Suppressor macrophage treated with lipopolysaccharide for 1 hour (primary cell): ENCODE results near the gene CSGALNACT2.

Experiments used
- DNase-seq, 3 donors: peaks; one replicate each; pipeline ENCODE4 v3.0.0-alpha.2; 2020 to 2022

Gene CSGALNACT2

DNA sequence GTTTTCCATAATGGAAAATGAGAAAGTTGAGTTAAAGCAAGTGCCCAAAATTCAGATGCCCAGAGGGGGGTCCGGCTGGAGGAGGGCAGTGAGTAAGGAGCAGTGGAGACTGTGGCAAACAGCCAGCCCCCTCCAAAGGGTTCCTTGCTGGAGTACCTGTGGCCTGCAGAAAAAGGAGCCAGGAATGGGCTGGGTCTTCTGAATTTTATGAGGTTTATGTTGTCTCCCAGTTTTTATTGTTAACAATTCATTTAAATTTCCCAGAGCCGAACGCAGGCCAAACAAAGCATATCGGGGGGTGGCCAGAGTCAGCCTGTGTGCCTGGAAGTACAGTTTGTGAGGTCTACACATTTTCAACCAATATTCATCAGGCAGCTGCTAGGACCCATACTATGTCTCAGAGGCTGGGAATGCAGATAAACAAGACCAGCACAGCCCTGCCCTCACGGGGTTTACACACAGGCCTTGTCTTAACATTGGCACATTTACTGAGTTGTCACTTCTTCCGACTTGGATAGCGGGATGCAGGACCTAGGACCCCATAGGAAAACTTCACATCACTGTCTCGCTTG, 12.9 kb upstream of the CSGALNACT2 start:
- no peak for DNase-seq

DNA sequence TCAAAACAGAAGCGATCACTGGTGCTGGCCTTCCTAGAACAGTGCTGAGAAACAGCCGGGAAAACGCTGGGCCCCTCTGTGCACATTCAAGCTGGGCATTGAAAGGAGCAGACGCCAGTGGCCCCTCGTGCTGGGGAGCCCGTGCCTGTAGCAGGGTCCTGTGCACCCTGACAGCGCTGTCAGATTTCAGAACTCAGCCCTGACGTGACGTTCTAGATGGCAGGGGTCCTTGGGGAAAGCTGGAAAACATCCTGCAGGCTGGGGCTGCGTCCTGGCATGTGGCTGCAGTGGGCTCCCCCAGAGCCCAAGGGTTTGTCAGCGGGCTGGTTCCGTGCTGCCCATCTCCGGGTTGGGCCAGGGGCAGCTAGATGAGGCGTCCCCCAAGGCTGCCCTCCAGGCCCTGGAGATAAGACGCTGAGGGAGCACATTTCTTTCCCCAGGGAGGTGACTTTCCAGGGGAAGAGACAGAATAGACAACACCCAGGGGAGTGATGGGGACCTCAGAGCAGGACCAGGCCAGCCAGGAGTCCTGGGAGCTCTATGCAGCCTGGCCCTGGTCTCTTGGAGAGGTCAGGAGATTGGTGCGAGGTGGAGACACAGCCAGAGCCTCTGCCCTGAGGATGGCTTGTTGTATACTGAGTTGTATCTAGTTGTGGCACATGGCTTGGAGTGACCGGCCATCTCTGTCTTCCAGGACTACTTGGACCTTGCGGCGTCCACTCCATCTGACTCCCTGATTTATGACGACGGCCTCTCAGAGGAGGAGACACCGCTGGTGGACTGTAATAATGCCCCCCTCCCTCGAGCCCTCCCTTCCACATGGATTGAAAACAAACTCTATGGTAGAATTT, 12.1 kb upstream of the CSGALNACT2 start:
- no peak for DNase-seq

DNA sequence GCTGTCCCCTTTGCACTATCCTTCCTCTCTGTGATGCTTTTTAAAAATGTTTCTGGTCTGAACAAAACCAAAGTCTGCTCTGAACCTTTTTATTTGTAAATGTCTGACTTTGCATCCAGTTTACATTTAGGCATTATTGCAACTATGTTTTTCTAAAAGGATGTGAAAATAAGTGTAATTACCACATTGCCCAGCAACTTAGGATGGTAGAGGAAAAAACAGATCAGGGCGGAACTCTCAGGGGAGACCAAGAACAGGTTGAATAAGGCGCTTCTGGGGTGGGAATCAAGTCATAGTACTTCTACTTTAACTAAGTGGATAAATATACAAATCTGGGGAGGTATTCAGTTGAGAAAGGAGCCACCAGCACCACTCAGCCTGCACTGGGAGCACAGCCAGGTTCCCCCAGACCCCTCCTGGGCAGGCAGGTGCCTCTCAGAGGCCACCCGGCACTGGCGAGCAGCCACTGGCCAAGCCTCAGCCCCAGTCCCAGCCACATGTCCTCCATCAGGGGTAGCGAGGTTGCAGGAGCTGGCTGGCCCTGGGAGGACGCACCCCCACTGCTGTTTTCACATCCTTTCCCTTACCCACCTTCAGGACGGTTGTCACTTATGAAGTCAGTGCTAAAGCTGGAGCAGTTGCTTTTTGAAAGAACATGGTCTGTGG, 11.4 kb upstream of the CSGALNACT2 start:
- DNase-seq, result peak; percentile 52 to 72 (median 57)

DNA sequence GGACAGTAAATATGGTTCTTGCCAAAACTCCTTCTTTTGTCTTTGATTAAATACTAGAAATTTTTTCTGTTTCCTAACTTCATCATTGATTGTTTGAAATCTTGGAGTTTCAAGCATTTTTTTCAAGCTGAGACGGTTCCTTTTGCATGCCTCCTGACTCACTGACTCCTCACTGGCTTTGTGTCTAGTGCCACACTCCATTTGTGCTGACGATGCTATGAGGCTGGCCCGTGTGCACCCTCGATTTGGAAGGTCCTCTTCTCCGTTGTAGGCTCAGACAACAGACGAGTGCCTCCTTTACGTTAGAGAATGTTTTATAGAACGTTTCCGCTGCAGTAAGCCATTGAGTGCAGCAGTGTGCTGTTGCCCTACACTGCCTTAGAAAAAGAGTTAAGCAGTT, 10.8 kb upstream of the CSGALNACT2 start:
- DNase-seq, result peak; percentile 84 to 94 (median 93)

DNA sequence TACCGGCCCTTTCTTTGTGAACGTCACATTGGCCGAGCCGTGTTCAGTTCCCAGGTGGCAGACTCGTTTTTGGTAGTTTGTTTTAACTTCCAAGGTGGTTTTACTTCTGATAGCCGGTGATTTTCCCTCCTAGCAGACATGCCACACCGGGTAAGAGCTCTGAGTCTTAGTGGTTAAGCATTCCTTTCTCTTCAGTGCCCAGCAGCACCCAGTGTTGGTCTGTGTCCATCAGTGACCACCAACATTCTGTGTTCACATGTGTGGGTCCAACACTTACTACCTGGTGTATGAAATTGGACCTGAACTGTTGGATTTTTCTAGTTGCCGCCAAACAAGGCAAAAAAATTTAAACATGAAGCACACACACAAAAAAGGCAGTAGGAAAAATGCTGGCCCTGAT, 9.9 kb upstream of the CSGALNACT2 start:
- no peak for DNase-seq

DNA sequence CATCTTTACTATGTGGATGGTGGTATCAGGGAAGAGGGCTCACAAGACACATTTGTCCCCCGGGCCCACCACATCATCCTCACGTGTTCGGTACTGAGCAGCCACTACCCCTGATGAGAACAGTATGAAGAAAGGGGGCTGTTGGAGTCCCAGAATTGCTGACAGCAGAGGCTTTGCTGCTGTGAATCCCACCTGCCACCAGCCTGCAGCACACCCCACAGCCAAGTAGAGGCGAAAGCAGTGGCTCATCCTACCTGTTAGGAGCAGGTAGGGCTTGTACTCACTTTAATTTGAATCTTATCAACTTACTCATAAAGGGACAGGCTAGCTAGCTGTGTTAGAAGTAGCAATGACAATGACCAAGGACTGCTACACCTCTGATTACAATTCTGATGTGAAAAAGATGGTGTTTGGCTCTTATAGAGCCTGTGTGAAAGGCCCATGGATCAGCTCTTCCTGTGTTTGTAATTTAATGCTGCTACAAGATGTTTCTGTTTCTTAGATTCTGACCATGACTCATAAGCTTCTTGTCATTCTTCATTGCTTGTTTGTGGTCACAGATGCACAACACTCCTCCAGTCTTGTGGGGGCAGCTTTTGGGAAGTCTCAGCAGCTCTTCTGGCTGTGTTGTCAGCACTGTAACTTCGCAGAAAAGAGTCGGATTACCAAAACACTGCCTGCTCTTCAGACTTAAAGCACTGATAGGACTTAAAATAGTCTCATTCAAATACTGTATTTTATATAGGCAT, 9.1 kb upstream of the CSGALNACT2 start:
- peak; percentile 87 to 97 (median 95) for DNase-seq

DNA sequence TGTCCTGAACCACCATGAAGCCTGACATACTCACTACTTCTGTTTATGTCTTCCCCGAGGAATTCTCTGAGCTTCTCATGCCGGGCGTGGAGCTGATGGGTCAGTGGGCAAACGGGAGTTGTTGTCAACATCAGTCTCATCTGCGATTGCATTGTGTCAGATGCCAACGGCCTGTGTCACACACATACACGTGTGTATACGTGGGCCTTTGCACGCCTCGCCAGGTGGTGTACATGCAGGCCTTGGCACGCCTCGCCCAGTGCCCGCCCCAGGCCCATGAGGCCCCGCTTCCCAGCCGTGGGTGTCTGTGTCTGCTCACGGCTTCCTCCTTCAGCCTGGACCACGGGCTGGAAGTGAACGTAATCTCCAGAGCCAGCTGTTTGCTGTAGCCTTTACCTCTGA, 7.5 kb upstream of the CSGALNACT2 start:
- peak; percentile 46 to 60 (median 47) for DNase-seq

DNA sequence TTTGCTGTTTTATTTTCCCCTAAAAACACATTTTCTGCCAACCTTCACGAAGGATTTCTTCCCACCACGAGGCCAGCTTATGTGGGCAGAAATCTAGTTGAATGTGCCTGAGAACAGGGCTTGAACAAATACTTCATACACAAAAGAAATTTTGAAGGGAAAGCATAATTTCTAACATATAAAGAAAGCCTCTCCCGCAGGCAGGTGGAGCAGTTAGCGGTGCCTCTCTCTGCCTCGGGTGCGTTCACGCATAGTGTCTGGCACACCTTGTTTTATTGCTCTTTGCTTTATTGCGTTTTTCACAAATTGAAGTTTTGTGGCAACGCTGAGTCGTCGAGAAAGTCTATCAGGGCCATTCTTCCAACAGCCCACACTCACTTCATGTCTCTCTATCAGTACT, 7.0 kb upstream of the CSGALNACT2 start:
- no peak for DNase-seq

DNA sequence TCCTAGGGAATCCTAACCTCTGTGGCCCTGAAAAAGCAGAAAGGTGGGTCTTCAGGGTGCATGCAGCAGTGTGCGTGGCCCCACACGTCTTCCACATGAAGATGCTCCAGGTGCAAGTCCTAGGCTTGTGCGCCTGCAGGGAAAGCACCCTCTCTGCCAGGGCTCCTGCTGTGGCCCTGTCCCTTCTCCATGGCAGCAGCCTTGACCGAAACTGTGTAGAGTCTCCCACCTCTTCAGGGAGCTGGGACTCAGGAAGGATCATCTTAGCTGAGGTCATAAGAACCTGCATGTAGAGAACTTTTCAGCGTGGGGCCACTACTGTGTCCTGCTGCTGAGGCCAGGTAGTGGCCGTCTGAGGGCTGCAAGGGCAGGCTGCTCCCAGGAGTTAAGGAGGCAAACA, 6.3 kb upstream of the CSGALNACT2 start:
- DNase-seq, result no peak

DNA sequence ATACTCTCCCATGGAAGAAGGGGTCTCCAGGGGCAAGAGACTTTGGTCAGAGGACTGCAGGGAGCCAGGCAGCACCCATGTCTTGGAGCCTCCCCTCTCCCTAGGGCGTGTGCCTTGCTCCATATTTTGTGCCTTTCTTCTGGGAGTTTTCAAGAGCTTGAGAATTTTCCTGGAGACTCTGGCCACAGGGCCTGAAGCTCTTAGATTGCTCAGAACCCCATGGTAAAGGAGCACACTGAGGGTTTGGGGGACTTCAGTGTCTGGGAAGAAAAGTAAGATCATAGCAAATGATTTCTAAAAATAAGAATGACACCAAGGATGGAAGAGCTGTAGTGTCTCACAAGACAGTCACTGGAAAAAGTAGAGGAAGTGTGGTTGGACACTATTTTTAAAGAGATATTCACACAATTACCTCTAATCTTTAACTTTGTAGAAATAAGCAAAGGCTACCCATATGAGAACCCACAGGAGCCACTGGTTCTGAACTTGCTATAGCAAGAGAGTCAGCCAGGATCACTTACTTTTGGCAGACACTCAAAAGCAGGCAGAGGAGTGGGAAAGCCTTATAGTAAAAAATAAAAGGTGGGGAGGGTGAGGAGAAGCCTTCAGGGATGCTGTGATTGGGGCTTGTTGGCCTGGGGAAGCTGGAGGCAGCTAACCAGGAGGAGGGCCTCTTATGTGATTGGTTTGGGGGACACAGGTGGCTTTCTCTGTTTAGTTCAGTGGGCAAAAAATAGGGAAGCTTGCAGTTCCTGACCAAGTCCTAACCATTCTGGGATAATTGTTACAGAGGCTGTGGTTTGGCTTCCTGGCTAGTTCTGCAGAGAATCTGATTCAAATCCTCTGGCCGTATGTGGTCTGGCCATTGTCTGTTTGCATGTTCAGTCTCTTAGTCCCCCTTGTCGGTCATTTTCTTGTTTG, 5.1 kb upstream of the CSGALNACT2 start:
- peak; percentile 83 to 92 (median 87) for DNase-seq

DNA sequence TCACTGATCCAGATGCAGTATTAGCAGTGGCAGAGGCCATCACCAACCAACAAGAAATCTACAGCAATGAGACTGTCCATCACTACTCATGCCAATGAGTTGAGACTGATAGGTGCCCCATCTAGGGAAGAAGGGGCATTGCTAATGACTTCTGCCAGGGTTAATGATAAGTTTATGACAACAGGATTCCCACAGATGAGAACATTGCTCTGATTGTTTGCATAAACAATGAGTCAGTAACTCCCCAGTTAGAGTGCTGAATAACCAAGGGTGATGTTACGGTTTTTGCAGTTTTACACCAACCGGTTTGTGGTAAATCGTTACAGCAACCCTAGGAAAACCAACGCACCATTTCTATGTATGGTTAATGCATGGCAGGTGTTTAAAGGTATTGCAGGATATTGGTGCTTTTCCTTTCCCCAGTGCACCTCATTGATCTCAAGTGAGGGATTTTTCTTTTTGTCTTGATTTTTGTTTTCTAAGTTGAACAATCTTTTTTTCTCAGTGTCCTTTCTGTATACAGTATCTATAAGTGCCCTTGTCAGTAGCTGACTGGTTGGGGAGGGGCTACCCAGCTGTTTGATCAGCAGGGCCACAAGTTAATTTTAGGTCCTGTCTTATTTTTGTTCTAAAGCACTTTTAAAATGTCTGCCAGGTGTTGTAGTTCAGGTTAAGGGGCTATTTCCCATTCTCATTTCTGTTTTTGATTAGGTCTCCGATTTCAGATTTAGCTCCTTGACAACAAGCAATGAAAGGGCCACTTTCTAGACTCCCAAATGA, 3.9 kb upstream of the CSGALNACT2 start:
- DNase-seq, result peak; percentile 48 to 77 (median 66)

DNA sequence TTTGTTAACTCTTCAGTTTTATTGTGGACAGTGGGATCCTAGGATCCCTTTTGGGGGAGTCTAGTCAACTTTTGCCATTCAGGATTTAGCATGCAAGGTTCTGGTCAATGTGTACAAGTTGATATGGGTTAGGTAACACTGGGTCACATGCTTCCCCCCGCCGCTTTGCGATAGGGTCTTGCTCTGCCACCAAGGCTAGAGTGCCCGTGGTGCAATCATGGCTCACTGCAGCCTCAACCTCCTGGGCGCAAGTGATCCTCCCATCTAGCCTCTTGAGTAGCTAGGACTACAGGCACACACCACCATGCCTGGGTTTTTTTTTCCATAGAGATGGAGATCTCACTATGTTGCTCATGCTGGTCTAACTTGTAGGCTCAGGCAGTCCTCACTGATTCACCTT, 3.2 kb upstream of the CSGALNACT2 start:
- DNase-seq, result no peak

DNA sequence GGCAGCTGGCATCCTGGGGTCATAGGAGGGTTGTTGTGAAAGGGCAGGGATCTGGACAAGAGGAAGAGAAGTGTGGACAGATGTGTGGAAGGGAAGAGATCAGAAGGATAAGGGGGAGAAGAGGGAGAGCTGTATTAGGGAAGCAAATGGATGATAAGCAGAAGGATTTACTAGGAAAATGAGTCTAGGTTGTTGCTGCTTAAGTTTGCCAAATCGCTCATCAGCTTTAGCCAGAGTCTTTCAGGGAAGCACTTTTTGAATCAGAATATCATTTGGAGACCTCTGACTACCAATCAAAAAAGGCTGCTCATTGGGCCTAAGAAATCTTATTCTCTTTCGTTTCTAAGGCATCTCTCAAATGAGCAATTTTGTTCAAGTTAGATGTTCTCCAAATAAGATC, 2.6 kb upstream of the CSGALNACT2 start:
- DNase-seq, result no peak

DNA sequence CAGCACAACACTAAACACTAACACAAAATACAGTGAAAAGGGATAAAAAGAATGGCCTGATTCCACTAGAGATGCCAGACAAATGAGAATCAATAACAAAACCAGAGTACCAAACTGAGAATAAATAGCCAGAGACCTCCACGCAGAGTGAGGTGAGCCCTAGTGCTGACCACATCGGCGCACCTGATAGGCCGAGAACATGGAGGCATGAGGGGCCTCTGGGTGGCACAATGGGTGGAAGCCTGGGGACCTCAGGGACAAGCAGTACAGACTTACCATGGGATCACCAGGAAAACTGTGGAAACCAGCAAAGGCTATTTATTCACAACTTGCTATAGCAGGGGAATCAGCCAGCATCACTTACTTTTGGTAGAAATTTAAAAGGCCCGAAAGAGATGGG, 1.8 kb upstream of the CSGALNACT2 start:
- DNase-seq, result no peak

DNA sequence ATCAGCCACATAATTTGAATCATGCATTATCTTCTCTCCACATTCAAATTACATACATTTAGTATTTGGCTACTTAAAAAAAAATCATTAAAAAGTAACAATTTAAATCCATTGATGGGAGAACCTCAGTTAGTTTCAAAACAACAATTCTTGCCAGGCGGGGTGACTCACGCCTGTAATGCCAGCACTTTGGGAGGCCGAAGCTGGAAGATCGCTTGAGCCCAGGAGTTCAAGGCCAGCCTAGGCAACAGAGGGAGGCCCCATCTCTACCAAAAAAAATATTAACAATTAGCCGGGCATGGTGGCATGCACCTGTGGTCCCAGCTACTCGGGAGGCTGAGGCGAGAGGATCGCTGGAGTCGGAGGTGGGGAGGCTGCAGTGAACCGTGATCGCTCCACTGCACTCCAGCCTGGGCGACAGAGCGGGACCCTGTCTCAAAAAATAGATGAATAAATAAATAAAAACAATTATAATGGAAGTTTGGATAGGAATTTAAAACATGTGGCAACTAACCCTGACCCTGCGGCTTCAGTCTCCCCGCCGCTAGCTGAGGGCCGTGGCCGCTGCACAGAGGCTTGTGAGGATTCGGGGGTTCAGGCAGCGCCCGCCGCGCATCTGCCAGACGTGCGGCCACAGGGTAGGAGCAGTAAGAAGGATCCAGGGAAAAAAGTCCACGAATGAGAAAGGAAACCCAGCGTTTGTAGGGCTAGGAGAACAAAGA, 1.1 kb upstream of the CSGALNACT2 start:
- peak; percentile 53 to 57 (median 55) for DNase-seq

DNA sequence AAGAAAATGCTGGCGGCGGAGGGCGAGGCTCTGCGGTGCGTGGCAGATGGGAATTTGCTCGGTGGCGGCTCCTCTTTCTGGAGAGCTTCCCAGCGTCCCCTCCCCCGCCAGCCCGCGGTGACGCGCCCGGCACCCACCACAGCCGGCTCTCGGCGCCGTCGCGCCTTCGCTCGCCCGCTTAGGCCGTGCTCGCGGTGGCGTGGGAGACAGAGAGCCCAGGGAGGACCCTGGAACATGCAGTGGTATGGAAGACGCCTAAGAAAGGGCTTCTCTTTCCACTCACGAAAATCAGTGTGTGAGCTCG, 576 bp upstream of the CSGALNACT2 start:
- peak; percentile 57 to 69 (median 62) for DNase-seq

DNA sequence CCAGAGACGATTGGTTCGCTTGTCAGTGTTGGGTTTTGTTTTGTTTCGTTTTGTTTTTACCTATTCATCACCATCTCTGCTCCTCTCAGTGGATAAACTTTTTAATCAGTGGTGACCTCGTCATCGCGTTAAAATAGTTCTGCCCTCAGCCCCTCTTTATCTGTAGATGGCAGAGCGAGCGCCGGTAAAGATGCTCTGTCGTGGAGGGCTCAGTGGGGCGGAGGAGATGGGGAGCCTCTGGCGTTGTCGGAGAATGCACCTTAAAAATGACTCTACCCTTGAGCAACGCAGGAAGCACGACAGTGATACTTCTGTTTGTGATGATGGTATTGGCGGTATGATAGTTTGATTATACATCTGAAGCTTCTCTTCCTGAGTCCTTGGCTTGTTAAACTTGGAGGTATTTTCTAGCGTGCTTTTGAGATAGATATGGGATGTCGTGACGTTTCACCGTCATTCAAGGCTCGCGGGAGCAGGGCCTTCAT, 554 bp downstream of the CSGALNACT2 start:
- DNase-seq, result peak; percentile 53 to 57 (median 56)

DNA sequence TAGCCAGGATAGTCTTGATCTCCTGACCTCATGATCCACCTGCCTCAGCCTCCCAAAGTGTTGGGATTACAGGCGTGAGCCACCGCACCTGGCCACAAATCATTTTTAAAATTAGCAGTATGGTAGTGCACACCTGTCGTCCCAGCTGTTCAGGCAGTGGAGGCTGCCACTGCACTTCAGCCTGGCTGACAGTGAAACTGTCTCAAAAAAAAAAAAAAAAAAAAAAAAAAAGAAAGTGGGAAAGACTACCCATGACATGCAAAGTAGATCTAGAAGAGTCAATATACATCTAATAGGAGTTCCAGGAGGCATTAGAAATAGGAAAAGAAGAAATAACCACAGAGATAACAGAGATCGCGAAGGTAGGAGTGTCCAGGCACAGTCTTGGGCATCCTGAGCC, 3.2 kb downstream of the CSGALNACT2 start:
- DNase-seq, result no peak

DNA sequence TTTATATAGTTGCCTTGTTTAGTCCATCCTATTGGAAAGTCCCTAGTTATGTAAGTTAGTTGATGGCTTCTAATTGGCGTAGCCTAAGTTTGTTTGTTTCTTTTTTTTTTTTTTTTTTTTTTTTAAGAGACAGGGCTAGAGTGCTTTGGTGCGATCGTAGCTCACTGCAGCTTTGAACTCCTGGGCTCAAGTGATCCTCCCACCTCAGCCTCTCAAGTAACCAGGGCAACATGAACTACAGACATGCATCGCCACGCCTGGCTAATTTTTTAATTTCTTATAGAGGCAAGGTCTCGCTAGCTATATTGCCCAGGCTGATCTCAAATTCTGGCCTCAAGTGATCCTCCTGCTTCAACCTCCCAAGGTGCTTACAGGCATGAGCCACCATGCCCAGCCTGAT, 7.1 kb downstream of the CSGALNACT2 start:
- DNase-seq, result no peak

DNA sequence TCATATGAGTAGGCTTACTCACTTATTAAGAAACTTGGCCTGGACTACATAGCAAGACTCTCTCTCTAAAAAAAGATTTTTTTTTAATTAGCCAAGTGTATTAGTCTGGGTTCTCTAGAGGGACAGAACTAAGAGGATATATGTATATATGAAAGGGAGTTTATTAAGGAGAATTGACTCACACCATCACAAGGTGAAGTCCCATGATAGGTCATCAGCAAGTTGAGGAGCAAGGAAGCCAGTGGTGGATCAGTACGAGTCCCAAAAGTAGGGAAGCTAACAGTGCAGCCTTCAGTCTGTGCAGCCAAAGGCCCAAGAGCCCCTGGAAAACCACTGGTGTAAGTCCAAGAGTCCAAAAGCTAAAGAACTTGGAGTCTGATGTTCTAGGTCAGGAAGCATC, 7.7 kb downstream of the CSGALNACT2 start:
- peak; percentile 62 to 65 (median 63) for DNase-seq

DNA sequence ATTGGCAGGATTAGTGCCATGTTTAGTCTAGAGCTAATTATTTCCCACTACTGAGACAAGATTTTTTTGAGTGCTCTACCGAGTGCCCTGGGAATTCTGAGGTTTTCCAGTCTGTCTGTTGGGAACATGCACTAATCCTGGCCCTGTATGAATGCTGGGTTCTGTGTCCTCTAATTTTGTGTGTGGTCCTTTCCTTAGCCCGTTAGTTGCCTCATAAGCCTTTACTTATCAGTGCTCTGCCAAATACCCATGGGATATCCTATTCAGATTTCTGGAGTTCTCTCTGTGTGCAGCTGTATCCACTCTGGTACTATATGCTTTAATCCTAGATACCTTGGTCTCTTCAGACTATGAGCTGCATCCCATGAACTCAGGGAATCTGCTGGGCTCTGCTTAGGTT, 13.1 kb downstream of the CSGALNACT2 start:
- DNase-seq, result no peak
